Mesendoderm (in vitro differentiated cells): ENCODE results near the gene TRIM56.
"Not testable (repeated sequence)": the region's sequence is repeated elsewhere in the genome, so short reads cannot be mapped to it uniquely, and the experiment has no call there.

Experiments used
- DNase-seq: peaks from one replicate; pipeline ENCODE4 v3.0.0; 2013
- H2AK5ac ChIP-seq: 2 replicates; pipeline ENCODE4 v1.6.1; 2013; ENCODE audit warnings: low read length, inconsistent platforms
- H2BK120ac ChIP-seq: 2 replicates; pipeline ENCODE4 v1.6.1; 2013; ENCODE audit warnings: low read depth, mild to moderate bottlenecking, low read length, moderate library complexity, mixed read lengths
- H2BK15ac ChIP-seq: replicated peaks from 2 replicates; pipeline ENCODE4 v1.6.1; 2013; ENCODE audit warnings: low read depth, mild to moderate bottlenecking, moderate library complexity
- H2BK5ac ChIP-seq: 2 replicates; pipeline ENCODE4 v1.6.1; 2013; ENCODE audit warnings: low read length, inconsistent platforms
- H3K18ac ChIP-seq: 2 replicates; pipeline ENCODE4 v1.6.1; 2013; ENCODE audit warnings: mild to moderate bottlenecking, low read length, mixed read lengths
- H3K23ac ChIP-seq: one replicate; pipeline ENCODE4 v1.6.1; 2013; ENCODE audit warnings: low read length
- H3K27ac ChIP-seq: 2 replicates; pipeline ENCODE4 v1.5.1; 2013; ENCODE audit warnings: low read depth, mild to moderate bottlenecking, inconsistent platforms, low read length, moderate library complexity
- H3K27me3 ChIP-seq: 2 replicates; pipeline ENCODE4 v1.6.1; 2013; ENCODE audit warnings: low read length, control low read depth, mild to moderate bottlenecking, inconsistent platforms; ENCODE audit not compliant: insufficient read depth, poor library complexity
- H3K36me3 ChIP-seq: 2 replicates; pipeline ENCODE4 v1.6.1; 2013; ENCODE audit warnings: low read length, inconsistent platforms; ENCODE audit not compliant: control insufficient read depth, insufficient read depth
- H3K4ac ChIP-seq: one replicate; pipeline ENCODE4 v1.6.1; 2013; ENCODE audit warnings: low read depth, mild to moderate bottlenecking, low read length, moderate library complexity
- H3K4me1 ChIP-seq: 2 replicates; pipeline ENCODE4 v1.6.1; 2013; ENCODE audit warnings: low read depth, low read length, inconsistent platforms; ENCODE audit not compliant: control insufficient read depth
- H3K4me2 ChIP-seq: 2 replicates; pipeline ENCODE4 v1.6.1; 2013; ENCODE audit warnings: low read length
- H3K4me3 ChIP-seq: 2 replicates; pipeline ENCODE4 v1.5.1; 2013; ENCODE audit warnings: mild to moderate bottlenecking, low read length
- H3K56ac ChIP-seq: one replicate; pipeline ENCODE4 v1.6.1; 2013; ENCODE audit warnings: low read length
- H3K79me1 ChIP-seq: 2 replicates; pipeline ENCODE4 v1.6.1; 2013; ENCODE audit warnings: low read length, inconsistent platforms
- H3K79me2 ChIP-seq: 2 replicates; pipeline ENCODE4 v1.6.1; 2013; ENCODE audit warnings: mild to moderate bottlenecking, low read length; ENCODE audit not compliant: control insufficient read depth, insufficient read depth
- H3K9ac ChIP-seq: 2 replicates; pipeline ENCODE4 v1.6.1; 2013; ENCODE audit warnings: low read length, inconsistent platforms
- H4K5ac ChIP-seq: one replicate; pipeline ENCODE4 v1.6.1; 2013; ENCODE audit warnings: low read length
- H4K8ac ChIP-seq: one replicate; pipeline ENCODE4 v1.6.1; 2013; ENCODE audit warnings: low read depth, mild to moderate bottlenecking, control low read depth, low read length, moderate library complexity
- WGBS: extraction: QIAGEN DNeasy Blood & Tissue Kit; methylation state at CpG from one replicate; pipeline ENCODE4 v1.1.7; 2013; ENCODE audit warnings: low lambda C conversion rate, missing lambda C conversion rate; ENCODE audit not compliant: insufficient coverage; ENCODE audit errors: extremely low coverage; 5-methylcytosine and 5-hydroxymethylcytosine counted together

The TRIM56 gene

DNA sequence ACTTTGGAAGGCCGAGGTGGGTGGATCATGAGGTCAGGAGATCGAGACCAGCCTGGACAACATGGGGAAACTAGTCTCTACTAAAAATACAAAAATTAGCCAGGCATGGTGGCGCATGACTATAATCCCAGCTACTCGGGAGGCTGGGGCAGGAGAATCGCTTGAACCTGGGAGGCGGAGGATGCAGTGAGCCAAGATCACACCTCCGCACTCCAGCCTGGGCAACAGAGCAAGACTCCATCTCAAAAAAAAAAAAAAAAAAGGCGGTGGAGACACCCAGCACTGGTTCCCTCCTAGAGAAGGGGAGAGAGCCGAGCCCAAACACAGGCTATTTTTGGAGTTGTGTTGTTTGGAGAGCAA lies 36.3 kb downstream of the TRIM56 start:
- H2AK5ac ChIP-seq, H2BK15ac ChIP-seq, H3K23ac ChIP-seq, H3K79me2 ChIP-seq, H4K8ac ChIP-seq, H2BK120ac ChIP-seq, H2BK5ac ChIP-seq, H3K36me3 ChIP-seq, H4K5ac ChIP-seq, H3K4me2 ChIP-seq, H3K4me3 ChIP-seq, DNase-seq, H3K4me1 ChIP-seq, H3K79me1 ChIP-seq, H3K9ac ChIP-seq, H3K27me3 ChIP-seq, H3K4ac ChIP-seq: not testable (repeated sequence)
- peak overlapping the region; percentile 52 for H3K18ac ChIP-seq
- no CpG with 5 or more reads among the region's 9 CpGs for WGBS
- H3K27ac ChIP-seq: peak overlapping the region; percentile 61
- peak overlapping the region; percentile 34 for H3K56ac ChIP-seq

DNA sequence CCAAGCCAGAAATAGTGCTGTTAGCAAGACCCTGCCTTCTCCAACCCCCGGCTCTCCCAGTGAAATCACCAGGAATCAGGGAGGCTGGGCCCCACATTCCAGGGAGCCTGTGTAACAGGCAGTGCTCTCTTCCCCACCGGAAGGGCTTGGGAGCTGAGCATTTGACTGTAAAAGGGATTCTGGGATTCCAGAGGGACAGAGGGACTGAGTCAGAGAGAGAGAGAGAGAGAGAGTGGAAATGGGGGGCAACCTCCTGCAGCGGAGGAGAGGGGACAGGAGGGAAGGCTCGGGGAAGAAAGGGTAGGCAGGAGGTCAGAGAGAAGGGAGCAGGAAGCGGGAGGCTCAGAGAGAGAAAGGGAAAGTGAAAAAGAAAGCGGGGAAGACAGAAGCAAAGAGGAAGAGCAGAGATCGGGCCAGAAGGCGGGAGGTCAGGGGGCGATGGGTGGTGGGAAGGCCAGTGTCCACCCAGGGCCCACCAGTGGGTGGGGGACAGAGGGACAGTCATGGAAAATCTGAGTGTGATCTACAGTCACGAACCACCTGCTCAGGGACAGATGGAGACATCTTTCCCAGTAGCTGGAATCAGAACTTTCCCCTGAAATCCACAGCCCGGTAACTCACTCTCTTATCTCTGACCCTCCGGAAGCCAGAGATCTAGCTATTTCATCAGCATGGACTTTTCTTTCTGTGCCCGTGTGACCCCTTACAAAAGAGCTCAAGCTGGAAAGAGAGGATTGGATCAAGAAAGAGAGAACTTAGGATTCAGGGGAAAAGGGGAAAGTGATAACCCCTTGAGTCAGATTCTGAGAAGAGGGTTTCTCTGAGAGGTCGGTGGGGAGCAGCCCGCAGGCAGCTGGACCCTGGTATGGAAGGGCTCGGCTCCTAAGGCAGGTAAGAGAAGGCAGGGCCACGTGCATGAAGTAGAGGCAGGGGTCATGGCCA lies 37.0 kb downstream of the TRIM56 start:
- no peak overlapping the region for H2AK5ac ChIP-seq
- no peak overlapping the region for H3K4me3 ChIP-seq
- no peaks in the 10 kb centered on the region for H3K36me3 ChIP-seq
- no peak overlapping the region for H2BK15ac ChIP-seq
- peak overlapping the region; percentile 19 for H2BK120ac ChIP-seq
- no CpG with 5 or more reads among the region's 17 CpGs for WGBS
- peak overlapping the region; percentile 52 for H3K18ac ChIP-seq
- no peak overlapping the region for H2BK5ac ChIP-seq
- H3K79me1 ChIP-seq: no peaks in the 10 kb centered on the region
- no peak overlapping the region for H3K23ac ChIP-seq
- no peak overlapping the region for H3K4me2 ChIP-seq
- no peak overlapping the region for H3K4ac ChIP-seq
- H4K8ac ChIP-seq: no peak overlapping the region
- H3K27me3 ChIP-seq: no peaks in the 10 kb centered on the region
- no peak overlapping the region for H4K5ac ChIP-seq
- H3K56ac ChIP-seq: peak overlapping the region; percentile 67
- H3K27ac ChIP-seq: peak overlapping the region; percentile 64
- H3K4me1 ChIP-seq: peaks cover 4% of the 10 kb centered on the region
- peak overlapping the region; percentile 25 for H3K9ac ChIP-seq
- DNase-seq: peak; percentile 96
- H3K79me2 ChIP-seq: no peaks in the 10 kb centered on the region

- Histone ChIP-seq H3K4me1 (peaks cover 4% of the 10 kb centered on the region), H3K9ac (no peak overlapping the region)
Observed at GRCh38 chr7:101122933-101123702, 37.8 kb downstream of the TRIM56 start.

DNA sequence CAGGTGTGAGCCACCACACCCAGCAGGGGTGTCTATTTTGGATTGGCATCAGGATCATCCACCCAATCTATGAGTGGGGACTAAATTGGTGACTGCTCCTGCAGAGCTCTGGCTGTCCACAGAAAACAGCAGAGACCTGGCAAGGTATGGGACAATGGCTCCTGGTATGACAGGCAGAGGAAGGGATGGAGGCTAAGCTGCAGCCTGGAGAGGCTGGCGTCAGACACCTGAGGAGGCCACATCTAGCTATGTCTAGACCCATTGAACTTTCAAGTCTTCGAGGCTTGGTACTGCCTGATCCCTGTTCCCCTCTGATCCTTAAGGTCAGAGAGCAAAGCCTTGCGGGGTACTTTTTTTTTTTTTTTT lies 38.4 kb downstream of the TRIM56 start:
- H2AK5ac ChIP-seq: no peak overlapping the region
- no peak overlapping the region for H3K4me2 ChIP-seq
- H3K9ac ChIP-seq: no peak overlapping the region
- H3K4ac ChIP-seq: no peak overlapping the region
- H3K4me3 ChIP-seq: no peak overlapping the region
- H3K56ac ChIP-seq: no peak overlapping the region
- no peak overlapping the region for H3K27ac ChIP-seq
- no peaks in the 10 kb centered on the region for H3K27me3 ChIP-seq
- no peak overlapping the region for H3K23ac ChIP-seq
- WGBS: no CpG with 5 or more reads among the region's 3 CpGs
- H4K5ac ChIP-seq: no peak overlapping the region
- no peak overlapping the region for H4K8ac ChIP-seq
- no peak overlapping the region for H2BK5ac ChIP-seq
- H3K18ac ChIP-seq: no peak overlapping the region
- no peaks in the 10 kb centered on the region for H3K79me2 ChIP-seq
- DNase-seq: no peak
- no peaks in the 10 kb centered on the region for H3K79me1 ChIP-seq
- H2BK15ac ChIP-seq: no peak overlapping the region
- peaks cover 4% of the 10 kb centered on the region for H3K4me1 ChIP-seq
- H2BK120ac ChIP-seq: no peak overlapping the region
- no peaks in the 10 kb centered on the region for H3K36me3 ChIP-seq

More at GRCh38 chr7:101122933-101123702, 37.8 kb downstream of the TRIM56 start:
- H3K4me3 ChIP-seq: no peak overlapping the region
- peak overlapping the region; percentile 64 for H3K27ac ChIP-seq
- H2BK15ac ChIP-seq: no peak overlapping the region
- H4K5ac ChIP-seq: no peak overlapping the region
- no peak overlapping the region for H3K4ac ChIP-seq
- H4K8ac ChIP-seq: no peak overlapping the region
- no peak overlapping the region for H3K23ac ChIP-seq
- H3K36me3 ChIP-seq: no peaks in the 10 kb centered on the region
- H2BK120ac ChIP-seq: no peak overlapping the region
- H3K4me2 ChIP-seq: no peak overlapping the region
- H3K27me3 ChIP-seq: no peaks in the 10 kb centered on the region
- H2AK5ac ChIP-seq: no peak overlapping the region
- no CpG with 5 or more reads among the region's 11 CpGs for WGBS
- no peak for DNase-seq
- H2BK5ac ChIP-seq: no peak overlapping the region
- no peaks in the 10 kb centered on the region for H3K79me1 ChIP-seq
- peak overlapping the region; percentile 34 for H3K18ac ChIP-seq
- H3K56ac ChIP-seq: peak overlapping the region; percentile 67
- H3K79me2 ChIP-seq: no peaks in the 10 kb centered on the region

- H2BK120ac ChIP-seq: no peak overlapping the region
- no peaks in the 10 kb centered on the region for H3K79me2 ChIP-seq
- H4K8ac ChIP-seq: no peak overlapping the region
- no CpG with 5 or more reads among the region's 7 CpGs for WGBS
- H3K4me2 ChIP-seq: no peak overlapping the region
- H2AK5ac ChIP-seq: no peak overlapping the region
- no peak overlapping the region for H3K9ac ChIP-seq
- H2BK5ac ChIP-seq: no peak overlapping the region
- H3K4ac ChIP-seq: no peak overlapping the region
- H3K79me1 ChIP-seq: no peaks in the 10 kb centered on the region
- H3K36me3 ChIP-seq: no peaks in the 10 kb centered on the region
- peak overlapping the region; percentile 8 for H3K18ac ChIP-seq
- no peak overlapping the region for H2BK15ac ChIP-seq
- no peaks in the 10 kb centered on the region for H3K27me3 ChIP-seq
- no peak overlapping the region for H3K56ac ChIP-seq
- H3K4me3 ChIP-seq: no peak overlapping the region
- no peak overlapping the region for H3K23ac ChIP-seq
- no peak overlapping the region for H3K27ac ChIP-seq
- DNase-seq: peak; percentile 83
- H4K5ac ChIP-seq: no peak overlapping the region
- H3K4me1 ChIP-seq: peaks cover 4% of the 10 kb centered on the region
Observed at GRCh38 chr7:101124376-101125056, 39.2 kb downstream of the TRIM56 start.
